Muscle layer of colon (tissue), 2 donors: ENCODE data around the gene UBE2L5.

Experiments used
- H3K27ac ChIP-seq: one replicate; pipeline ENCODE4 v1.7.0; 2013; ENCODE audit warnings: low read depth, mild to moderate bottlenecking, low read length, moderate library complexity
- H3K27me3 ChIP-seq, 2 donors: one replicate each; pipeline ENCODE4 v1.7.0; 2013; ENCODE audit warnings: low read length in 2 of 2, mild to moderate bottlenecking in 2 of 2; ENCODE audit not compliant: insufficient read depth in 2 of 2, control insufficient read depth in 1 of 2
- H3K36me3 ChIP-seq: one replicate; pipeline ENCODE4 v1.7.0; 2013; ENCODE audit warnings: mild to moderate bottlenecking, low read length; ENCODE audit not compliant: insufficient read depth
- H3K4me1 ChIP-seq: one replicate; pipeline ENCODE4 v1.7.0; 2013; ENCODE audit warnings: mild to moderate bottlenecking, low read length; ENCODE audit not compliant: insufficient read depth
- H3K4me3 ChIP-seq, 2 donors: one replicate each; pipeline ENCODE4 v1.7.0; 2013; ENCODE audit warnings: low read length in 2 of 2, low read depth in 1 of 2, mild to moderate bottlenecking in 1 of 2, moderate library complexity in 1 of 2
- H3K9ac ChIP-seq: one replicate; pipeline ENCODE4 v1.7.0; 2013; ENCODE audit warnings: low read length
- H3K9me3 ChIP-seq: one replicate; pipeline ENCODE4 v1.7.0; 2013; ENCODE audit warnings: mild to moderate bottlenecking, low read length
- donor health status: abdominal sarcoma.
- donor health status: Adenocarcinoma of cecum.

The UBE2L5 gene

GRCh38 chr13:30422054-30422839 is at the start of gene UBE2L5:
TSS of gene UBE2L5 (plus strand) at chr13:30422493. CDS start at chr13:30427991, 5,498 bp downstream.
- Histone ChIP-seq H3K36me3 (no peaks in the 10 kb centered on the region), H3K27ac (peak within 1 kb of the TSS; percentile 99), H3K4me1 (peaks cover 35% of the 10 kb centered on the region), H3K9ac (peak within 1 kb of the TSS; percentile 88), H3K9me3 (no peaks in the 10 kb centered on the region), H3K27me3 (no peaks in the 10 kb centered on the region), H3K4me3 (peak within 1 kb of the TSS; percentile 65 to 83)

DNA sequence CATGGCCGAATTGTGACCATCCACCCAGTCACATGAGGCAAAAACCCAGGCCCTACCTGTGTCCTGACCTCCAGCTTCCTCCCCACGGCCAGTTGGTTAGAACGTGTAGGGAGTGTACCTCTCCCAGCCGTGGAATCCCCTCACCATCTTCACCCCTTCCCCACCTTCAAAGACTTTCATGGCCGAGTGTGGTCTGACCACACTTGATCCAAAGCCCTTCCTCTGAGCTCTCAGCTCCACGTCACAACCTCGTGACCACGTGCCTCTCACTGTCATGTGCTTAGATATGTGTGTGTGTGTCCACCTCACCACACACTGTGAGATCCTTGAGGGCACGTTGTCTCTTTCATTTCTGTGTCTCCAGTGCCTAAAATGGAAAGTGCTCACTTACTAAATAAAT is 48.6 kb upstream of the UBE2L5 start:
- Histone ChIP-seq H3K4me1 (no peaks in the 10 kb centered on the region), H3K27me3 (no peaks in the 10 kb centered on the region), H3K27ac (no peak overlapping the region), H3K9ac (no peak overlapping the region), H3K36me3 (no peaks in the 10 kb centered on the region), H3K9me3 (no peaks in the 10 kb centered on the region), H3K4me3 (no peak overlapping the region)

GRCh38 chr13:30375265-30375835 is 46.9 kb upstream of the UBE2L5 start:
- Histone ChIP-seq H3K27ac (no peak overlapping the region), H3K27me3 (no peaks in the 10 kb centered on the region), H3K9ac (no peak overlapping the region), H3K4me3 (no peak overlapping the region), H3K9me3 (no peaks in the 10 kb centered on the region), H3K4me1 (no peaks in the 10 kb centered on the region), H3K36me3 (no peaks in the 10 kb centered on the region)

GRCh38 chr13:30376426-30377311 is 45.6 kb upstream of the UBE2L5 start:
- Histone ChIP-seq H3K27me3 (no peaks in the 10 kb centered on the region), H3K36me3 (no peaks in the 10 kb centered on the region), H3K4me1 (no peaks in the 10 kb centered on the region), H3K9me3 (no peaks in the 10 kb centered on the region), H3K9ac (no peak overlapping the region), H3K27ac (no peak overlapping the region), H3K4me3 (no peak overlapping the region)

GRCh38 chr13:30377312-30377685 is 45.0 kb upstream of the UBE2L5 start:
- H3K4me1 ChIP-seq, result no peaks in the 10 kb centered on the region
- no peak overlapping the region for H3K9ac ChIP-seq
- H3K36me3 ChIP-seq, result no peaks in the 10 kb centered on the region
- no peaks in the 10 kb centered on the region for H3K9me3 ChIP-seq
- no peak overlapping the region for H3K27ac ChIP-seq
- no peak overlapping the region for H3K4me3 ChIP-seq
- H3K27me3 ChIP-seq, result no peaks in the 10 kb centered on the region

DNA sequence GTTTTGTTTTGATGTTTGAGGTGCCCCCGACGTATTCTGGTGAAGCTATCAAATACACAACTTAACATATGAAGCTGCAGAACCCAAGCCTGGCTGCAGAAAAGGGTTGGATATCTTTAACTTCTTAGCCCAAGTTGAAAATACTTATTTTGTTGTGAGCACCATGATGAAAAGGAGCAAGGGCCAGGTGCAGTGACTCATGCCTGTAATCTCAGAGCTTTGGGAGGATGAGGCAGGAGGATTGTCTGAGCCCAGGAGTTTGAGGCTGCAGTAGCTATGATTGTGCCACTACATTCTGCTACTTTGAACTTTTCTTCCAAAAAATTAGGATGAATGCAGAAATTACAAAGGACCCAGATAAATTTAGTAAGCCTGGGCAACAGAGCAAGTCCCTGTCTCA is 44.1 kb upstream of the UBE2L5 start:
- H3K36me3 ChIP-seq, result no peaks in the 10 kb centered on the region
- H3K27me3 ChIP-seq, result no peaks in the 10 kb centered on the region
- no peak overlapping the region for H3K4me3 ChIP-seq
- H3K4me1 ChIP-seq, result no peaks in the 10 kb centered on the region
- H3K9me3 ChIP-seq, result no peaks in the 10 kb centered on the region
- no peak overlapping the region for H3K27ac ChIP-seq
- H3K9ac ChIP-seq, result no peak overlapping the region

DNA sequence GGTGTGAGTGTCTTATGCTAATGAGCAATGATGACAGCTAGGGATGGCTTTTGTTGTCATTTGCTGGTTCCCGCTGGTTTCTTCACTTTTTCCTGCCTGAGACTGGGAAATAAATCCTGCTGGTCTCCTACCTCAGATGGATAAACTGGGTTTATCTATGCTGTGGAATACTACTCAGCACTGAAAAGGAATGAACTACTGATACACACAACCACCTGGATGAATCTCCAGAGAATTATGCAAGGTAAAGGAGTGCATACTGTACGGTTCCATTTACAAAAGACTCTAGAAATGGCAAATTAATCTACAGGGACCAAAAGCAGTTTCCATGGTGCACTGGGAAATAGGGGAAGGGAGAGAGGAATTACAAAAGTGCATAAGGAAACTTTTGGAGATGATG is 41.2 kb upstream of the UBE2L5 start:
- H3K9me3 ChIP-seq, result no peaks in the 10 kb centered on the region
- no peak overlapping the region for H3K27ac ChIP-seq
- no peaks in the 10 kb centered on the region for H3K36me3 ChIP-seq
- no peaks in the 10 kb centered on the region for H3K27me3 ChIP-seq
- H3K9ac ChIP-seq, result no peak overlapping the region
- H3K4me3 ChIP-seq, result no peak overlapping the region
- H3K4me1 ChIP-seq, result no peaks in the 10 kb centered on the region

GRCh38 chr13:30382836-30383525 is 39.3 kb upstream of the UBE2L5 start:
- Histone ChIP-seq H3K27me3 (no peaks in the 10 kb centered on the region), H3K9me3 (no peaks in the 10 kb centered on the region), H3K4me3 (no peak overlapping the region), H3K27ac (no peak overlapping the region), H3K36me3 (no peaks in the 10 kb centered on the region), H3K9ac (no peak overlapping the region), H3K4me1 (no peaks in the 10 kb centered on the region)

GRCh38 chr13:30388406-30389283 is 33.6 kb upstream of the UBE2L5 start:
- Histone ChIP-seq H3K27ac (peak overlapping the region; percentile 88), H3K36me3 (no peaks in the 10 kb centered on the region), H3K9ac (no peak overlapping the region), H3K9me3 (no peaks in the 10 kb centered on the region), H3K4me1 (peaks cover 19% of the 10 kb centered on the region), H3K27me3 (no peaks in the 10 kb centered on the region), H3K4me3 (peak overlapping the region in 1 of 2 donors; percentile 32)

DNA sequence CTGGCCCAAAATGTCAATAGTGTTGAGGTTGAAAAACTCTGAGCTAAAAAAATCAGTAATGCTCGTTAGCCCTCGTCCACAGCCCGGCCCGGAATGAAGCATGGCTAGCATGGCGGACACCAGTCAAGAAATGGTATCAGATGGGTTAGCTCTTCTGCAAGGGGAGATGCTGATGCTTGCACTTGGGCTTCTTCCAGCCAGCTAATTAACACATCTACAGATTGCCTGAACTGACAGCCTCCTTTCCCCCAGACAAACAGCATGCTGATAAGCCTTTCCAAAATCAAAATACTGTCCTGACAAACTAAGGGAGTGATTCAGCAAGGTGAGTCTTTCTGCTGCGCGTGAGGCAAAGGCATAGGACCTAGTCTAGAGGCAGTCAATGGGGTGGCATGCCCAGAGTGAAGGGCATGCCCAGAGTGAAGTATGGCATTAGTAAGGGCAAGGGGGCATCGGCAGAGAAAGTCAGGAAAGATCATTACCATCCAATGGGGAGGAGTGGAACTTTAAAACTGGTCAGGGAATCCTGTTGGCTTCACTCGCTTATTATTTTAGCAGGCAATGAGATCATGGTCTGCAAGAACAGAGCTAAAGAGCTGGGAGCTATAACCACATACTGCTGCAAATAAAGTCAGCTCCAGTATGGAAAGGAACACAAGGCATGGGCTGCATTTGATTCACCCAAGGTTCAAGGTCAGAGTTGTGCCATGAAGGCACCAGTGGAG is 30.2 kb upstream of the UBE2L5 start:
- Histone ChIP-seq H3K27ac (no peak overlapping the region), H3K27me3 (no peaks in the 10 kb centered on the region), H3K9me3 (no peaks in the 10 kb centered on the region), H3K9ac (no peak overlapping the region), H3K4me1 (peaks cover 22% of the 10 kb centered on the region), H3K36me3 (no peaks in the 10 kb centered on the region), H3K4me3 (no peak overlapping the region)
